DND-41 (cell line): ENCODE results near the gene NLRP6.
"Not testable (repeated sequence)": the region's sequence is repeated elsewhere in the genome, so short reads cannot be mapped to it uniquely, and the experiment has no call there.

ENCODE experiments used
- CTCF ChIP-seq: IDR thresholded peaks from 2 replicates; pipeline ENCODE4 v1.5.1; 2012; ENCODE audit warnings: borderline replicate concordance, low read length, moderate library complexity, mild to moderate bottlenecking; ENCODE audit not compliant: poor library complexity, severe bottlenecking; ENCODE audit errors: extremely low read depth
- EZH2 ChIP-seq: IDR thresholded peaks from 3 replicates; pipeline ENCODE4 v1.6.1; 2012; ENCODE audit warnings: borderline replicate concordance, low read depth, mild to moderate bottlenecking, moderate library complexity, low read length, inconsistent platforms; ENCODE audit not compliant: severe bottlenecking

GRCh38 chr11:324593-325517 lies 46.6 kb downstream of the NLRP6 start:
- TF ChIP-seq CTCF, EZH2: not testable (repeated sequence)
